Stomach (tissue), 4 donors: ENCODE data around the gene RSPO1.

Experiments used
- EP300 ChIP-seq: sonication (generic); formaldehyde crosslinking; IDR thresholded peaks from one replicate; pipeline ENCODE4 v1.6.1; 2017; ENCODE audit warnings: antibody characterized with exemption
- TF ChIP-seq, protein P1 (sequence below), 7 experiments: fragments of 450-650 bp in 4 of 7; fragments of 200-600 bp in 3 of 7; sonication (generic) in 3 of 7; IDR thresholded peaks; one replicate each; pipeline ENCODE4 v1.5.1; 2016 to 2019; ENCODE audit warnings: antibody characterized with exemption in 7 of 7, control low read depth in 2 of 7, mild to moderate bottlenecking in 1 of 7

DNA sequence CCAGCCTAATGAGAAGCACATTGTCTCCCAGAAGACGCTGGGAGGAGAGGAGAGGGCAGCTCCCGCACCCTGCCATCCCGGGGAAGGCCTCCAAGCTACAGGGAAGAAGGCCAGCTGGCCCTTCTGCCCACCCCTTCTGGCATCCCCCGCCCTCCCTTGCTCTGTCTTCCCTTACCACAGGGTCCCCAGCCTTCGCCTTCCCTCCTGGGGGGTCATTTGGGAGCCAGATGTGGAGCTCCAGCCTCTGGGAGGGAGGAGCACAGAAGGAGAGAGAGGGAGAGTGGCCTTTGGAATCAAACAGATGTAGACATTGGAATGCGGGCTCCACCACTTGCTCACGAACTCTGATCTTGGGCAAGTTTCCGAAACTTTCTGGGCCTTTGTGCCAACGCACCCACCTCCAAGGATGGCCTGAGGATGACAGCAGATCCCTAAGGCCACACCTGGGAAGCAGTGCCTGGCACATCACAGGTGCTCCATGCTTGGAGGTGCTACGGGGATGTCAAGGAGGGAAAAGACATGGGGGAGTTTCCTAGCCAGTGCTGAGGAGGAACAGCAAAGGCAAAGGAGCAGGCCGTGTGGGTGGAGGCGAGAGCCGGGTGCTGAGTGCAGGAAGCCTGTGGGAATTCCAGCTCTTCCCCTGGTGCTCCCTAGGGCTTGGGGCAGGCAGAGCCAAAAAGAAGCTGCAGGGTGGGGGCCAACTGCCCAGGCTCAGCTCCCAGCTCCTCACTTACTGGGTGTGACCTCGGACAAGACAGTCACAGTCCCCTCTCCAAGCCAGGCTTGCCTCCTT, 23.1 kb upstream of the RSPO1 start:
- TF ChIP-seq, protein P1, sequence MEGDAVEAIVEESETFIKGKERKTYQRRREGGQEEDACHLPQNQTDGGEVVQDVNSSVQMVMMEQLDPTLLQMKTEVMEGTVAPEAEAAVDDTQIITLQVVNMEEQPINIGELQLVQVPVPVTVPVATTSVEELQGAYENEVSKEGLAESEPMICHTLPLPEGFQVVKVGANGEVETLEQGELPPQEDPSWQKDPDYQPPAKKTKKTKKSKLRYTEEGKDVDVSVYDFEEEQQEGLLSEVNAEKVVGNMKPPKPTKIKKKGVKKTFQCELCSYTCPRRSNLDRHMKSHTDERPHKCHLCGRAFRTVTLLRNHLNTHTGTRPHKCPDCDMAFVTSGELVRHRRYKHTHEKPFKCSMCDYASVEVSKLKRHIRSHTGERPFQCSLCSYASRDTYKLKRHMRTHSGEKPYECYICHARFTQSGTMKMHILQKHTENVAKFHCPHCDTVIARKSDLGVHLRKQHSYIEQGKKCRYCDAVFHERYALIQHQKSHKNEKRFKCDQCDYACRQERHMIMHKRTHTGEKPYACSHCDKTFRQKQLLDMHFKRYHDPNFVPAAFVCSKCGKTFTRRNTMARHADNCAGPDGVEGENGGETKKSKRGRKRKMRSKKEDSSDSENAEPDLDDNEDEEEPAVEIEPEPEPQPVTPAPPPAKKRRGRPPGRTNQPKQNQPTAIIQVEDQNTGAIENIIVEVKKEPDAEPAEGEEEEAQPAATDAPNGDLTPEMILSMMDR (IDR thresholded peaks at IDR 0.05): no peak
- no peak for TF ChIP-seq EP300
